ENCODE data around the gene GAGE10. TPM values are rescaled to one million over a fixed set of nuclear protein-coding genes. Genes with fewer than 3 reads are reported as not detected.

The GAGE10 gene
- total and polyA plus RNA-seq, 4 donors = not detected

- DNase-seq = no peak
- no peaks in the 10 kb centered on the region for H3K27me3 ChIP-seq (ENCODE audit: control insufficient read depth in 3 of 3, insufficient read depth in 3 of 3, low read length in 2 of 3)
These were observed 43.0 kb upstream of the GAGE10 start for GRCh38 chrX:49260221-49260985.

GRCh38 chrX:49262603-49263002, 40.8 kb upstream of the GAGE10 start:
- no peak for ATAC-seq (ENCODE audit: insufficient read depth, low FRiP score)
- WGBS, 2 donors = 40 to 85% methylated on average over 1 of the region's 1 CpG

More at GRCh38 chrX:49260221-49260985, 43.0 kb upstream of the GAGE10 start:
- Histone ChIP-seq H3K9me3 (ENCODE audit: control insufficient read depth in 4 of 4, insufficient read depth in 3 of 4, low read length in 3 of 4) (peaks cover 0 to 3% (median 0%) of the 10 kb centered on the region in 4 donors), H3K27ac (ENCODE audit: low read depth in 1 of 2, low read length in 1 of 2) (no peak overlapping the region), H3K36me3 (ENCODE audit: control insufficient read depth in 4 of 4, insufficient read depth in 4 of 4, low read length in 4 of 4) (no peaks in the 10 kb centered on the region), H3K9ac (ENCODE audit: insufficient read depth in 1 of 2, low read length in 2 of 2) (no peak overlapping the region), H3K4me3 (no peak overlapping the region), H3K4me1 (ENCODE audit: control insufficient read depth in 5 of 5, insufficient read depth in 5 of 5, low read length in 5 of 5) (no peaks in the 10 kb centered on the region)
- TF ChIP-seq CTCF (IDR thresholded peaks at IDR 0.05; ENCODE audit: control extremely low read depth, extremely low read depth) = no peak
- 88 to 98% methylated on average over 16 to 17 of the region's 17 CpGs for WGBS, 2 donors
- ATAC-seq (ENCODE audit: insufficient read depth, low FRiP score) = no peak

GRCh38 chrX:49263631-49264030, 39.8 kb upstream of the GAGE10 start:
- Histone ChIP-seq H3K9me3 (ENCODE audit: control insufficient read depth in 4 of 4, insufficient read depth in 3 of 4, low read length in 3 of 4) (peaks cover 0 to 3% (median 0%) of the 10 kb centered on the region in 4 donors), H3K4me3 (no peak overlapping the region), H3K4me1 (ENCODE audit: control insufficient read depth in 5 of 5, insufficient read depth in 5 of 5, low read length in 5 of 5) (no peaks in the 10 kb centered on the region), H3K9ac (ENCODE audit: insufficient read depth in 1 of 2, low read length in 2 of 2) (no peak overlapping the region), H3K27me3 (ENCODE audit: control insufficient read depth in 3 of 3, insufficient read depth in 3 of 3, low read length in 2 of 3) (no peaks in the 10 kb centered on the region), H3K27ac (ENCODE audit: low read depth in 1 of 2, low read length in 1 of 2) (no peak overlapping the region), H3K36me3 (ENCODE audit: control insufficient read depth in 4 of 4, insufficient read depth in 4 of 4, low read length in 4 of 4) (no peaks in the 10 kb centered on the region)
- WGBS, 2 donors = 79 to 92% methylated on average over 10 of the region's 10 CpGs
- ATAC-seq (ENCODE audit: insufficient read depth, low FRiP score) (no peak), DNase-seq (no peak)
- no peak for TF ChIP-seq CTCF (IDR thresholded peaks at IDR 0.05; ENCODE audit: control extremely low read depth, extremely low read depth)

More at GRCh38 chrX:49262603-49263002, 40.8 kb upstream of the GAGE10 start:
- Histone ChIP-seq H3K9ac (ENCODE audit: insufficient read depth in 1 of 2, low read length in 2 of 2) (no peak overlapping the region), H3K36me3 (ENCODE audit: control insufficient read depth in 4 of 4, insufficient read depth in 4 of 4, low read length in 4 of 4) (no peaks in the 10 kb centered on the region), H3K27me3 (ENCODE audit: control insufficient read depth in 3 of 3, insufficient read depth in 3 of 3, low read length in 2 of 3) (no peaks in the 10 kb centered on the region), H3K27ac (ENCODE audit: low read depth in 1 of 2, low read length in 1 of 2) (no peak overlapping the region), H3K4me3 (no peak overlapping the region), H3K4me1 (ENCODE audit: control insufficient read depth in 5 of 5, insufficient read depth in 5 of 5, low read length in 5 of 5) (no peaks in the 10 kb centered on the region), H3K9me3 (ENCODE audit: control insufficient read depth in 4 of 4, insufficient read depth in 3 of 4, low read length in 3 of 4) (peaks cover 0 to 3% (median 0%) of the 10 kb centered on the region in 4 donors)
- no peak for TF ChIP-seq CTCF (IDR thresholded peaks at IDR 0.05; ENCODE audit: control extremely low read depth, extremely low read depth)
- no peak for DNase-seq

Data from lung (tissue), 12 donors.